T-helper 1 cell (primary cell): ENCODE measurements around the gene TOM1.

Experiments used
- DNase-seq, 5 donors: peaks; one replicate each; pipeline ENCODE4 v3.0.0-alpha.2; 2012 to 2020

The TOM1 gene

DNA sequence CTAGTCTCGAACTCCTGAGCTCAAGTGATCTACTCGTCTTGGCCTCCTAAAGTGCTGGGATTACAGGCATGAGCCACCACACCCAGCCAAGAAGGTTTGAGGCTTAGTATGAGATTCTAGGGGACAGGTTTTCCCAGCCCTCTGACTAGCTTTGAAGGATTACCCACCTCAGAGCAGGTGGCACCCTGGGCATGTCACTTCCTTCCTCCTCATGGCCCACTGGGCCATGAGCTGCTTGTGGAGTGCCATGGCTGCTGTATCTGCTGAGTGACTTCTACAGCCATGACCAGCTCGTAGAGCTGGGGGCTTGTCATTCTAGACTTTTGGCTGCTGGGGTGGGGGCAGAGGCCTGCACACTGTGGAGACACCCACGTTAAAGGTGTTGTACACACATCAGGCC, 25.1 kb downstream of the TOM1 start:
- no peak for DNase-seq

DNA sequence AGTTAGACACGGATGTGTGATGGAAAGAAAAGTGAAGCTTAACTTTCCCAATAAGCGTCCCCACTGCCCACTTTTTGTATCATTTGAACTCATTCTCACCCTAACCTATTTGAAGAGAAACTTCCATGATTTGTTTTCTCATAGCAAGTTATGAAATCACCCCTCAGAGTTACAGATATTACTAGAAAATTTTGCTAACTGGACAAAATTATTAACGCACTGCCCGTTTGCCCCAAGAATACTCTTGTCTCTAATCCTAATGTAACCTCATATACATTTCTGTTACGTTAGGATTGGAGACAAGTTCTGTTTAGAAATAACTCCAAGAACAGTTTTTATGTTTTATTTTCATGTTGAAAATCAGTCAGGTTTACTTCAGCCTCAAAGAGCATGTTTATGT, 25.5 kb downstream of the TOM1 start:
- no peak for DNase-seq

DNA sequence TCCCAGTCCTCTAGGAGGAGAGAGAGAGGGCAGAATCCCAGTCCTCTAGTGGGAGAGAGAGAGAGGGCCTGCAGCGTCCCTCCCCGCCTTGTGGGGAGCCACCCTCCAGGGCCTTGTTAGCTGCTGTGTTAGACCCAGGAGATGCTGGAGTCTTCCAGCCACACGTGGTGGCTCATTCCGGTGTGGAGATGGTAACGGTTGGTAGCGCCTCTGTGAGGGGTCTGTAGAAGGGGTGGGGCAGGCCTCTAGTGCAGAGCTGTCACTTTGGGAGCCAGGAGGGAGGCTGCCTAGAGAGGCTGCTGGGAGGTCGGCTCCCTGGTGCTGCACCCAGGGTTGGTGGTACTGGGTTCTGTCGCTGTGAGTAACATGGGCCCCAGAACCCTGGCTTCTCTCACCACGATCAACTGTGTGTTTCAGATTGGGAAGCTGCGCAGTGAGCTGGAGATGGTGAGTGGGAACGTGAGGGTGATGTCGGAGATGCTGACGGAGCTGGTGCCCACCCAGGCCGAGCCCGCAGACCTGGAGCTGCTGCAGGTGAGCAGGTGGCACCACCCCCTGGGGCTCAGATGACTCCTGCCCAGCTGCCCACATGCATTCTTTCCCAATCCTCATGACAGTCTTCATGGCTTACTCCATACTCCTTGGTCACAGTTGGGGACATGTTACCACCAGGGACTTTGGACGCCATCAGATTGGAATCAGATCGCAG, 27.3 kb downstream of the TOM1 start:
- no peak for DNase-seq

DNA sequence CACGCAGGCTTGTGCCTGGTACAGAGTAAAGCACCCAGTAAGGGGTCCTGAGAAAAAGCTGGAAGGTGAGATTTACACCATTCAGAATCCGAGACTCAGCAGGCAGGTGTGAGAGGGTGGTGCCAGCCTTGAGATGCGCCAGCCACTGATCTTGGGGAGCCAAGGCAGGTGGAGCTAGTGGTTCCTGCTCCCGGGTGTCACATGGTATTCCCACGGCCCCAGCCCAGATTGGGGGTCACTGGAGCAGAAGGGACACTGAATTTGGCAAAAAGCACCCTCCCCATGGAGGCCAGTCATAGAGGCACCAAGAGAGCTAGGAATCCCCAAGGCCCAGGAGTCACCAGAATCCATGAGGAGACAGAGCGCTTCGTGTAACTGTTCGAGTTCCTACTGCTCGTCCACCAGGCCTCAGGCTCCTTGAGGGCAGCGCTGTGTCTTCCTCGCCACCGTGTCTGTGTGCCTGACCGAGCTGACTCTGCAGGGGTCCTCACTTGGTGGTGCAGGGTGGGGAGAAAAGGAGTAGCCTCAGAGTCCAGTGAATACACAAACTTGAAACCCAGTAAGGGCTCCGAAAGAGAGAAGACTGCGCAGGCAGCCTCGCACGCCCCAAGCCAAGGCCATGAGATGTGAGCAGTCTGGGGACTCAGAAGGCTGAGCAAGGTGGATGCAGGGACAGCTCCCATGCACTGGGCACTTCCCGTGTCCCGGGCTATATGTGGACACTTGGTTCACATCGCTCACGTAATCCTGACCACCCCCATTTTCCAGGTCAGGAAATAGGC, 28.2 kb downstream of the TOM1 start:
- DNase-seq = no peak

DNA sequence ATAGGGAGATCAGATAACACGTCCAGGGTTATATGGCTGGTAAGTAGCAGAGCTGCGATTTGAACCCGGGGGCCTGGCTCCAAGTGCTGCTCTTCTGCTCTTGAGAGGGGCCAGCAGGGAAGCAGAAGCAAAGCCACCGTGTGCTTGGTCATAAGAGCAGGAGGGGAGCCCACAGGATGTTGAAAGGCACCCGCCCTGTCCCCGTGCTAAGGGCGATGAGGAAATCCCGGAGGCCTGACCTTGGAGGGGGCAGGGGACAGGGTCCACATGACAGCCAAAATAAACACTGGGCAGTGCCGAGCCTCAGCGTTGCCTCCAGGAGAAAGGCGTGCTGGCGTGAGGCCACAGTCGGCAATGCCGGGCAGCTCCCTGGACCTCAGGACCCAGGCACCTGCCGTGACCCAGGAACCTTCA, 28.8 kb downstream of the TOM1 start:
- no peak for DNase-seq

DNA sequence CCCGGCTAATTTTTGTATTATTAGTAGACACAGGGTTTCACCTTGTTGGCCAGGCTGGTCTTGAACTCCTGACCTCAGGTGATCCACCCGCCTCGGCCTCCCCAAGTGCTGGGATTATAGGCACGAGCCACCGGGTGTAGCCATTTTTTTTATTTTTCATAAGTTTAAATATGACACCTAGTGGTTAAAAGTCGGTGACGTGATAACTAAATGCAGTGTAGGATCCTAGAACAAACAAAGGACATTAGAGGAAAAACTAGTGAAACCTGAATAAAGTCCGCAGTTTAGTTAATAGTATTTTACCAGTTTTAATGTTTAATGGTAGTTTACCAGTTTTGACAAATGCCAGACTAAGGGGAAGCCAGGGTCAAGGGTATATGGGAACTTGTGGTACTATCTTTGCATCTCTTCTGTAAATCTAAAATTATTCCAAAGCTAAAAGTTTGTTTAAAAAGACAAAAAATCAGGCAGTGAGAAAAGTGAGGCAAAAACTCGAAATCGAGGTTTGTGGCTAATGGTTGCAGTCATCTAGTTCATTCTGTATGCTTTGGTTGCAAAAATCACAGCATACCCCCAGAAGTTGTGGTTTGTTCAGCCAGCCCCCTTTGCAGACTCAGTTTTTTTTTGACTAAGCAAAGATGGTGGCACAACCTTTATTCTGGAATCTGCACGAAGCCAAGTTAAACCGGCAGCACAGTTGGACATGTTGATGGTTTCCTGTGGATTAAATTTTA, 29.6 kb downstream of the TOM1 start:
- DNase-seq = peak in 1 of 5 donors; percentile 23

DNA sequence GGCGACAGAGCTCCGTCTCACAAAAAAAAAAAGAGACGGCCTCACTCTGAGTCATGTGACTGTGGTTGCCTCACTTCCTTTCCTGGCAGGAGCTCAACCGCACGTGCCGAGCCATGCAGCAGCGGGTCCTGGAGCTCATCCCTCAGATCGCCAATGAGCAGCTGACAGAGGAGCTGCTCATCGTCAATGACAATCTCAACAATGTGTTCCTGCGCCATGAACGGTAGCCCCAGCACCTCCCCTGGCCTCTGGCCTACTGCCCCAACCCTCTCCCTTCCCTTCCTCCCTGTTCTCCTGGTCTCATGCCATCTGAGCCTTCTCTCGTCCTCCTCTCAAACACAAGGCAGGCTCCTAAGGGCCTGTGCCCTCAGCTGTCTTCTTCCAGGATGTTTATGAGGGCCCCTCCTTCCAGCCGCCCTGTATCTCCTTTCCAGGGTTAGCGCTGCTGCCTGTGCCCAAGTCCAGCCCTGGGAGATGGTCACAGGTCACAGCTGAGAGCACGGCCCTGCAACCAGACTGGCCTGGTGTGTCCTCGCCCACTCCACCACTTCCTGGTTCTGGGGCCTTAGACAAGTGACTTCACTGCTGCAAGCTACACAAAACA, 30.7 kb downstream of the TOM1 start:
- peak in 3 of 5 donors; percentile 34 to 83 (median 35) for DNase-seq

DNA sequence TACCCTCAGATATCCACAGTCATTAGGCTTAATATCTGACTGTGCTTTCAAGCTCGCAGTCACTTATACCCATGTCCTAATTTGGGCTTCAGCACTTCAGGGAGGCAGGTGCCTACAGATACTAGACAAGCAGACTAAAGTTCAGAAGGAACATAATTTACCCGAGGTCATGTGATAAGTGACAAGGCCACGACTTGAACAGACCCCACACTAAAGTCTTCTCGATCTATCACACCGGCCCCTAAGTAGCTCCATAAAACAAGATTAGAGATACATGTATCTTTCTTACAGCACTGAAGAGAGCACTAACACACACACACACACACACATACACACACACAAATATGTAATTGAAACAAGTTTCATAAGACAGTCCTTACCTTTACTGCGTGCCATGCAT, 32.6 kb downstream of the TOM1 start:
- no peak for DNase-seq

DNA sequence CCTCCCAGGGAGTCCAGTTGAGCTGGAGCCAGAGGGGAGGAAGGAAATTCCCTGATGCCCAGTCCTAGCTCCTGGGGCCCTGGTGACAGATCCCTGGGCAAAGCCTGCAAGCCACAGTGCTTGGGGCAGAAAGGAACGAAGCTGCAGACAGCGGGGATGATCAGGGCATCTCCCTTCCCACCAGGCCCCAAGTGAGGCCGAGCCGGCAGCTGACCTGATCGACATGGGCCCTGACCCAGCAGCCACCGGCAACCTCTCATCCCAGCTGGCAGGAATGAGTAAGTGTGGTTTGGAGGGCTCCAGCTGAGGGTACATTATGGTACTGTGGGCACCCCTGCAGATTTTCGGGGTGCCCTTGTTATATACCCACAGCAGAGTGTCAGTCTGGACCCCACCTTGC, 33.5 kb downstream of the TOM1 start:
- no peak for DNase-seq

DNA sequence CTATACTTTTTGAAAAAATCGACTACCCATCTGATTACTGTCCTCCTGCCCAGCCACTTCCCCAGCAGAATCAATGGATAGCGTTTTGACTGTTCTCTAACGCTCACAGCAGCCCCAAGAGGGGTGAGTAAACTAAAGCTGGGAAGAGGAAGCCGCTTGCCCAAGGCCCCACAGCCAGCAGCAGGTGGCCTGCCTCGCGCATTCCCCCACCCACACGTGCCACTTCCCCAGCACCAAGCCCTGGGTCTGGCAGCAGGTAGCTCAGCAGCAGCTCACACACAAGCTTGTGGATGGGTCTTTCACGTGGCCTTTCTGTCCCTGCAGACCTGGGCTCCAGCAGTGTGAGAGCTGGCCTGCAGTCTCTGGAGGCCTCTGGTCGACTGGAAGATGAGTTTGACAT, 34.3 kb downstream of the TOM1 start:
- no peak for DNase-seq

DNA sequence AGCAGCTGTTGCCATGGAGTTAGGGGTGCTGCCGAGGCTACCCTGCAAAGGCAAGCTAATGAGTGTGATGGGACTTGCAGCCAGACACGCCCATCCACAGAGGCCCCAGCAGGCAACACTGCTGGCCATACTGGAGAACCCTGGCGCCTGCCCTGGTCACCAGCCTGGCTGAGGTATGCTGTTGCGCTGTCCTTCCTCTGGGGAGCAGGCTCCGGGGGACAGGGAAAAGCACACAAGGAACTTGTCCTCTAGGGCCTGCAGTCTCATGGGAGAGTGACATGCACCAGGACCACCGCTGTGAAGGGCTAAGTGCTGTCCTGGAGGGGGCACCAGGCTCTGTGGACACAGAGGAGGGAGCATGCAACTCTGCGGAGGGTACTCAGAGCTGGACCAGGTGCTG, 35.8 kb downstream of the TOM1 start:
- DNase-seq = no peak

DNA sequence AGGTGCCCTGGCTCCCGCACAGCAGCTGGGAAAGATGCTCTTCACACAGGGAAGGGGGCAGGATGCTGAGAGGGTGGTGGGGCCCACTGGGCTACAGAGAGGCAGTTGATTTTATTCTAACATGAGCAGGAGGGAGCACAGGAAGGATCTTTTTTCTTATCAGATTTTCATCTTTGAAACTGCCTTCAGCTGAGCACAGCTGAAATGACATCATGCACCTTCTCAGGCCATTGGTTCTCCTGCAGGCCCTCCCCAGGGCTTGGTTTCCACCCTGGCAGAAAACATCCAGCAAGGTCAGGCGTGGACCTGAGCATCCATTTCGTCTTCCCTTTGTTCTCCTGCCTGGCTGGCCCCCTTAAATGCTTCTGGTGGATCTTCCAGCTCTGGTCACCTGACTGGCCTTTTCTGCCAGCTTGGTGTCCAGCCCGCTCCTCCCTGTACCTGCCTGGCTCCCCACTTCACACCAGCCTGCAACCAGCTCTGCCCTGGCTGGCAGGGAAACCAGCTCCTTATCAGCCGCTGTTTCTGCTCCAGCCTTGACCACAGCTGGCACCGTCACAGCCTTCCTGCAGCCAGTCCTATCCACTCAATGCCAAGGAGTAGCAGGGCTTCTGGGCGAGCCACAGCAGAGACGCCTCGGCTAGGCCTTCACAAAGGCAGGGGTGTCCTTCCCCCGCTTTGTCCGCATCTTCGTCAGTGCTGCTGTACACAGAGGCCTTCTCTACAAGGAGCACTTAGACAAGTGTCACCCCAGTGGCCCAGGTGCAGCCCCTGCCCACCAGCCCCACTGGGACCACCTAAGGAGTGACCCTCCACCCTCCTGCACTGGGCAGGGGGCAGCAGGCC, 36.5 kb downstream of the TOM1 start:
- peak in 1 of 5 donors; percentile 56 for DNase-seq

DNA sequence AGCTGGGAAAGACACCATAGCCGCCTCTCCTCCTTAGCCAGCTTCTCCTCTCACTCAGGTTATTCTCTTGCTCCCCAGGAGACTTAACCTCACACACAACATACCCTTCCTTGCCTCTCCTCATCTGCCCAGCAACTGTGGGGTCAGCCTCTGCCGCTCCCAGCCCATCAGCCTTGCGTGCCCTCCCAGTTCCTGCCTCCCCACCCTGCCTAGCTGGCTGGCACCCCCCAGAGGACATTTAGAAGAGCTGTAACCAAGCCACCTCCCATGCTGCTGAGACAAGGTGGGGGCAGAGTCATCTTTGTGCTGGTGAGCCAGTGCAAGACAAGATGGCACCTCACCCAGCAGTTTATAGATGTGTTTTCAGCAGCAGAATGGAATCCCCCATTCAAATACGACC, 38.2 kb downstream of the TOM1 start:
- DNase-seq = no peak

DNA sequence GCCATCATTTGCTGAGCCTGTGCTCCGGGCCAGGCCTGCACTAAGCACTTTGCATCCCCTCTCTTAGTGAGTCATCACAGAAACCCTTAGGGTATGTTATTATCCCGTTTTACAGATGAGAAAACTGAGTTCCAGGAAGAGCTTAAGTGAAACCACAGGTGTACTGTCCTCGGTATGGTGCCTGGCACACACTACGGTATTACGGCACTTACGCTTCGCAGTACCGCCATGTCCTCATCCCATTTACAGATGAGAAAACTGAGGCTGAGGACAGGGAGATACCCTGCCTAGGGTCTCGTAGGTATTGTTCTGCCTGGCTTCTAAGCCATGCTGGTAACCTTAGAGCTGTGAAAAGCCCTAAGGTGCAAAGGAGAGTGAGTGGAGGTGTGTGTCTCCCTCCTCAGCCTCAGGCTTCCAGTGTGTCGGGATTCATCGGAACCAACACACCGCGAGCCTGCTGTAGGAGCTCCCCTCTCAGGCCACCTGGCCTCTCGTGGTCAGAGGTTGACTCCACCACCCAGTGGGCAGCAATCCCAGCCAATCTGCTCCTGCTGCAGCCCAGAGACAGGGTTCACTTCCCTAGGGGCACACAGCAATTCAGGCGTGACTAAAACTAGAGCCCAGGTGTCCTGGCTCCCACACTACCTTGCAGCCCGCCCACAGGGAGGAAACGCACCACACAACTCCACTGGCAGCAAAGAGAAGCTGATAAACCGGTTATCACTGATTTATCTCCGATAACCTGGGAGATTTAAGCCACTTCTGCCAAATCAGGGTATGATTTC, 41.6 kb downstream of the TOM1 start:
- DNase-seq = no peak

DNA sequence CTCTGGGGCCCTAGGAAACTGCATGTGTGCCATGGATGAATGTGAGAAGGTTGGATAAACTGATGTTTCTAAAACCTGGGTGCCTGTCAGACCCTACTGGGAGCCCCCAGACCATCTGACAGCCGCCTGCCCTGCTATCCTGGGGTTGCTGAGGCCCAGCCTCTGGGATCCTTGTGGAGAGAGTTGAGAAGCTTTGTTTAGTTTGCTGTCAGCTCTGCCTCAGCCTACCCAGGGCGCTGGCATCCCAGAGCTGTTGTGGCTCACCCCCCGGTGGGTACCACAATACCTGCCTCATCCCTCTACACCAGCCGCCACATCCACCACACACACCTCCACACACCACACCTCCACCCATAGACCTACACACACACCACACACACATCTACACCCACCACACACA, 42.7 kb downstream of the TOM1 start:
- no peak for DNase-seq

DNA sequence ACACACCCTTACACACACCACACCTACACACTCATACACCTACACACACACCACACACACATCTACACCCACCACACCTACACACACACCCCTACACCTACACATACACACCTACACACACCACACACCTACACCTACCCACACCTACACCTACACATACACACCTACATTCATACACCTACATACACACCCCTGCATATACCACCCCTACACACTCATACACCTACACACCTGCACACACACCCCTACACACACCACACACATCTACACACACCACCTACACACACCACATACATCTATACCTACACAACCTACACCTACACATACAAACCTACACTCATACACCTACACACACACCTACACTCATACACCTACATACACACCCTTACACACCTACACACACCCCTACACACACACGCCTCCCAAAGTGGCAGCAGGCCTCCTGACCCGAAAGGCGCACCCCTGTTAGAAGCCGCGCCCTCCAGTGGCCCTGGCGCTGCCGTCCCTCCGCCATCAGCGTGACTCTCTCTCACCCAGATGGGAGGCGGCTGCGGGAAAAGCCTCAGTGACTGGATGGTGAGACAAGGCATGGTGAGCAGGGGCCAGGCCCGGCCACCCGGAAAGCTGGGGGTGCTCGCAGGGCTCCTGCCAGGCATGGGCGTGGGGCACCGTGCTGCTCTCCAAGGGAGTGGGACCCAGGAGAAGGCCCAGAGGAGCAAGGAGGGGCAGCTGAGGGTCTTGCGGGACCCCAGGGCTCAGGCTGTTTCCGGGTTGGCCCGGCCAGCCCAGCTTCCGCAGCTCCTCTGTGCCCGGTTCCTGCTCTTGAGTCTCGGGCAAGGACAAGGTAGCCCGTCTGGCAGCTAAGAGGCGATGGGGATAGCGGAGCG, 44.2 kb downstream of the TOM1 start:
- no peak for DNase-seq

DNA sequence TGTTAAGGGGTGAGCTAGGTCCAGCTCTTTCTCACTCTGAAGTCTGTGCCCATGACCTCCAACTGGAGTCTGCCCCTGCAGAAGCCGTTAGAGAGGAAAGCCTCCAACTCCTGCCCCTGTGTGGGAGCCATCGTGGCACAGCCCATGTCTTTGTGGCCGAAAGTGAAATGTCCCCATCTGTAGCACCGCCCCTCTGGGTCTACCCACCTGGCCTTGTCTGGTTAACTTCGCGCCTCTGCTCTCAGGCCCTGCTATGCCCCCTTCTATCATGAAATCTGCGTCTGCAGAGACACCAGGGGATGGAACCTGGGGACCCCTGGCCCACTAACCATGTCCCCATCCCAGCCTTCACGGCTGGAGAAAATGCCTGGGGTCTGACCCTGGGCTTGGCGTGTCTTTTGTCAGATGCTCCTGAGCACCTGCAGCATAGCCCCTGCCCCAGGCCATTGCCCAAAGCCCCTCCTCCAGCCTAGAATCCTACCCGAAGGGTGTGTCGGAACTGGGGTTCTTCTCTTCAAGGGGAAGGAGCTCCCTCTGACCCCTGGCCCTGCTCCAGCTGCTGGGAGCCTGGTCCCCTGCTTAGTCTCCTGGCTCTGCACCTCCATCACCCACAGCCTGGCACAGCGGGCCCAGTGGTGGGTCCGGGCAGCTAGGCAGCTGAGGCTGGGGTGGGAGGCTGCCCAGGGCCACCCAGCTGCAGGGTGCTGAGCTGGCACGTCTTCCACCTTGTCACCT, 45.4 kb downstream of the TOM1 start:
- no peak for DNase-seq

DNA sequence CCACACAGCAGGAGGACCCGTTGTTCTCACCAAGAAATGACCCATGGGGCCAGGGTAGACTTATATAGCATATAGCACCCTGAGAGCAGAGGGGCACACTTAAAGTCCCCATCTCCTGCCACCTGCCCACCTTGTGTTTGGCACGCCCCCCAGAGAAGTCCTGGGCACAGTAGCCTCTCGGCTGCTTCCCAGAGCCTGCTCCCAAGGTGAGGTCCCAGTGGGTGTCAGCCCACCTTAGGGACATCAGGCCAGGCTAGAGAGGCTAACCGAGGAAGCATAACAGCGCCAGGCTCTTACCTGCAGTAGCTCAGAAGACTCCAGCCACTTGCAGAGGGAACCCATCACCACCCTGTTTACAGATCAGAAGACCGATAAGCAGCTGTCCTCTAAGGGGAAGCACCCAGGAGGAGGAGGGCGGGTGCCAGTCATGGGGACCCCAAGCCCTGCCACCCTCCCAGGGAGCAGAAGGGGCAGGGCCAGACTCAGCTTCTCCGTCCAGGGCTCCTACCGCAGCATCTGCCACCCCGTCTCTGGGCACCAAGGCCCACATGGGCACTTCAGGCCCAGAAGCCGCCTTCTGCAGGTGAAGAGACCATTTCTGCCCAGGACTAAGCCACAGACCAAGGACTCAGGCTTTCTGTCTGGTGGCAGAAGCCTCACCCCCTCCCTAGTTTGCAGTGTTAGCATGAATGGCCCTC, 46.3 kb downstream of the TOM1 start:
- DNase-seq = no peak

DNA sequence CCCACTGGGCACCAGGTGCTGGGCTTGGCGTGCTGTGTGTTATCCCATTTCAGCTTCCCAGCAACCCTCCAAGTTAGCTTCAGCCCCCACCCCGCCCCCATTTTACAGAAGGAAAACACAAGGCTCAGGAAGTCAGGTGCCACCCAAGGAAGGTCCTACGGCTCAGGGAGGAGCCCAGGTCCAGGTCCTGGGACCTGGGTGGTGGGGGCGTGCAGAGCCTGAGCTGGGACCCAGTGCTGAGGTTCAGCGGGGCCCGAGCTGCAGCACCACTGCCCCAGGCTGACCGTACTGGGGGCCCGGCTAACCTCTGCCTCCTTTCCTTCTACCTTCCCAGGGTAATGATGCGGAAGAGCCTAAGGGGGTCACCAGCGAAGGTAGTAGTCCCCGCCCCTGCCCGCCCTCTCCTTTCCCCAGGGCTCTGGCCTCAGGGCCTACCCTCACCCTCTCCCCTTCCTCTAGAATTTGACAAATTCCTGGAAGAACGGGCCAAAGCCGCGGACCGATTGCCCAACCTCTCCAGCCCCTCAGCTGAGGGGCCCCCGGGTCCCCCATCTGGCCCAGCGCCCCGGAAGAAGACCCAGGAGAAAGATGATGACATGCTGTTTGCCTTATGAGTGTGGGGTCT, 47.0 kb downstream of the TOM1 start:
- DNase-seq = no peak
